ENCODE data around the gene GUSB.

GRCh38 chr7:65955718-65956117, 26.3 kb downstream of the GUSB start:
- no peak for TF ChIP-seq EZH2phosphoT487 (IDR thresholded peaks at IDR 0.05; ENCODE audit: borderline replicate concordance, low read length)
- TF ChIP-seq, protein P1, sequence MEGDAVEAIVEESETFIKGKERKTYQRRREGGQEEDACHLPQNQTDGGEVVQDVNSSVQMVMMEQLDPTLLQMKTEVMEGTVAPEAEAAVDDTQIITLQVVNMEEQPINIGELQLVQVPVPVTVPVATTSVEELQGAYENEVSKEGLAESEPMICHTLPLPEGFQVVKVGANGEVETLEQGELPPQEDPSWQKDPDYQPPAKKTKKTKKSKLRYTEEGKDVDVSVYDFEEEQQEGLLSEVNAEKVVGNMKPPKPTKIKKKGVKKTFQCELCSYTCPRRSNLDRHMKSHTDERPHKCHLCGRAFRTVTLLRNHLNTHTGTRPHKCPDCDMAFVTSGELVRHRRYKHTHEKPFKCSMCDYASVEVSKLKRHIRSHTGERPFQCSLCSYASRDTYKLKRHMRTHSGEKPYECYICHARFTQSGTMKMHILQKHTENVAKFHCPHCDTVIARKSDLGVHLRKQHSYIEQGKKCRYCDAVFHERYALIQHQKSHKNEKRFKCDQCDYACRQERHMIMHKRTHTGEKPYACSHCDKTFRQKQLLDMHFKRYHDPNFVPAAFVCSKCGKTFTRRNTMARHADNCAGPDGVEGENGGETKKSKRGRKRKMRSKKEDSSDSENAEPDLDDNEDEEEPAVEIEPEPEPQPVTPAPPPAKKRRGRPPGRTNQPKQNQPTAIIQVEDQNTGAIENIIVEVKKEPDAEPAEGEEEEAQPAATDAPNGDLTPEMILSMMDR (IDR thresholded peaks at IDR 0.05; ENCODE audit: low read depth, low read length, poor library complexity, severe bottlenecking): no peak
